Heart left ventricle (tissue), 13 donors: ENCODE data around the gene USP12.

ENCODE experiments used
- CTCF ChIP-seq, 12 donors: fragments of 200-600 bp; sonication (generic) in 4 of 12; IDR thresholded peaks; one replicate each; pipeline versions ENCODE4 v1.5.0 to v1.8.0; 2018 to 2022; ENCODE audit warnings: antibody characterized with exemption in 12 of 12, mild to moderate bottlenecking in 5 of 12
- POLR2A ChIP-seq, 2 donors: fragments of 450-650 bp; IDR thresholded peaks; one replicate each; pipeline ENCODE4 v1.6.1; 2017; ENCODE audit warnings: antibody characterized with exemption in 2 of 2, mild to moderate bottlenecking in 2 of 2, moderate library complexity in 2 of 2
- donor health status: ischemic (EF 13 %, LVEDD 7.1; RV severe dilation, severe dysfunction).
- donor health status: DM: no; HTN: yes; CAD: no.
- donor health status: DM: no; HTN: no; CAD: no.
- donor health status: ischemic (EF 25% LVEDD 6.9; RV normal size, moderate dysfunction).
- donor health status: ischemic (EF 25% LVEDD 5.7; RV mildly dilated, moderate dysfunction).
- donor health status: ischemic (EF 35%, LVEDD 5.7; RV mildly dilated, moderate dysfunction).
- donor health status: nonischemic (EF 11% LVEDD 7.7; RV severe dilation, severe dysfunction).
- donor health status: DM: yes; HTN: yes; CAD: no.
- donor health status: PGD.
- donor health status: ischemic (EF 29% LVEDD 5.4; RV normal size, mild dysfunction).
- donor health status: nonischemic (EF 23%, LVEDD 6.1; RV moderate dilation, normal function).

GRCh38 chr13:27194895-27195764 is 23.5 kb upstream of the USP12 start:
- TF ChIP-seq CTCF (IDR thresholded peaks at IDR 0.05) (no peak), POLR2A (IDR thresholded peaks at IDR 0.05) (no peak)
